GM19025 (cell line): ENCODE measurements around the gene RIMS1.
"Not testable (repeated sequence)": the region's sequence is repeated elsewhere in the genome, so short reads cannot be mapped to it uniquely, and the experiment has no call there.

Experiments used
- ATAC-seq: cut with Tn5 transposase; IDR thresholded peaks from one replicate; pipeline ENCODE4 v1.9.1; 2021; ENCODE audit warnings: mild to moderate bottlenecking, low read depth, moderate library complexity; ENCODE audit not compliant: unreplicated experiment

Gene RIMS1

GRCh38 chr6:72296375-72296774, 410.0 kb downstream of the RIMS1 start:
- no peak for ATAC-seq

GRCh38 chr6:72305971-72306370, 419.6 kb downstream of the RIMS1 start:
- ATAC-seq = no peak

DNA sequence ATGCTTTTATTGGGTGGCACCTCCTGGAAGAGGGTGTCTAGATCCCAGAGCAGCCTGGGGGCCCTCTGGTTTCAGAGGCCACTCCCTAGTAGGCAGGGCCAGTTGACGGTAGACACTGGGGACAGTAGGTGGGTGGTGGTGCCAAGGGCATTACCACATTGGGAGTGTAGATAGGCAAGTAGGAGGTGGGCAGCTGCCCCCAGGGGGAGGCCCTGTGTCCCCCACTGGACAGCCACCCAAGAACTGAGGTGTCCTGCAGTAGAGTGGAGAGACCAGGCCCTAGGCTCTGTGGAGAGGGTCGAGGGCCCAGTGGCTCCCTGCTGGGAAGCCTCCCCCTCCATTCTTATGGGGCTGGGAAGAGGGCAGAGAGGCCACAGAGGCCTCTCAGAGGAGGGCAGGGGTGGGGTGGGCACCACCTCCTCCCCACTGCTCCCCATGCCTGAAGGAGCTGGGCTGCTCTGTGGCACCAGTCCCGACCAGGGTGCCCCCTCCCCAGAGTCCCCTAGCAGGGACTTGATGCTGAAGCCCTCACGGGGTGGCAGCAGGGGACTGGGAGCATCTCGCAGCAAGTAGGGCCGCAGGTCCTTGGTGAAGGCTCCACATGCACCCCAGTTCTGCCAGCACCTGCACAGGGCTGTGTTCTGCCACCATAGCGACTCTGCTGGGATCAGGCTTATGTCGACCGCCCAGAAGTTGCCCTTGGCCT, 430.5 kb downstream of the RIMS1 start:
- no peak for ATAC-seq

DNA sequence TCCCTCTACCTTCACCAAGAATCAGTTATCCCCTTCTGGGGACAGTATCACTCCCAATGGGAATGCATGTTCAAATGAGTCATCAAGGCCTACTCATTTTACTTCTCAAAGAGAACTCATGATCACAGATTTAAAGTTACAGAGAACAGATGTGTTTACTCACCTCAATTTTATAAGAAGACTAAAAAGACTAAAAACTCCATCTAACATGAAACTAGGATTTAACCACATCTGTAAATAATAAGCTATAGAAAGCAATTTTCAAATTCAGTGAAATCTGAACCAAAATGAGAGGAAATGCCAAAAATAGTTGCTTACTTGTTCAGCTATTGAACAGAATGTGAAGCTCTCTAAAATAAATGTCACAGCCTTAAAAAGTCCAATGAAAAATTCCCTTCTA, 435.4 kb downstream of the RIMS1 start:
- no peak for ATAC-seq

DNA sequence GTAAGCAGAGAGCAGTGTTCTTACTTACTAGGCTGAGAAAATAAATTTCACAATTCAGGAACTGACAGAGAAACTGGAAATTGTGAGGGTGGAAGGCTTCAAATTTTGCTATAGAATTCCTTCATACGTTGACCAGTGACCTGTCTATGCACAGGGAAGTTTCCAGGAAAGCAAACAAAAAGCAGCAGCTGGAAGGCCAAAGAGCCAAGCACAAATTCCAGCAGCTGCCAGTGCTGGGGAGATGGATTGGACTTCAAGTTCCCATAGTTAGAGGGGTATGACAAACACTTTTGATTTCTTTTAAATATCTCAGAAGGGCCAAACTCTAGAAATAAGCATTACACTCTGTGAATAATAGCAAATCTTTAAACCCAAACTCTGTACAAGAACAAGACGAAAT, 436.4 kb downstream of the RIMS1 start:
- ATAC-seq = no peak

GRCh38 chr6:72324591-72324990, 438.2 kb downstream of the RIMS1 start:
- no peak for ATAC-seq

DNA sequence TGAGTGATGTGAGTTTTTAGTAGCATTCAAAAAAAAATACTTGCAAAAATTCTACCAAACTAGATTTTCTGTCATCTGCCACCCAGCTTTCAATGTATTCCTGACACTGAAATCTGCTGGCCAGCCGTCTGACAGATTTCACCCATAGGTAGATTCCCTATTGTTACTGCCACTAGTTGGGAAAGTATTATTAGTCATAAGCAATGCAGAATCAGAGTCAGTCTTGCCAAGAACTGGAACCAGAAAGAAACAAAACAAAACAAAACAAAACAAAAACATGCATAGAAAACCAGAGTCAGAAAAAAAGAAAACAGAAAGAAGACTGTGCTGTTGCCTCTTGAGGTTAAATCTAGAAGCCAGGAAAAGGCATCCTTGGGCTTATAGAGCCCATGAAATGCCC, 442.4 kb downstream of the RIMS1 start:
- no peak for ATAC-seq

DNA sequence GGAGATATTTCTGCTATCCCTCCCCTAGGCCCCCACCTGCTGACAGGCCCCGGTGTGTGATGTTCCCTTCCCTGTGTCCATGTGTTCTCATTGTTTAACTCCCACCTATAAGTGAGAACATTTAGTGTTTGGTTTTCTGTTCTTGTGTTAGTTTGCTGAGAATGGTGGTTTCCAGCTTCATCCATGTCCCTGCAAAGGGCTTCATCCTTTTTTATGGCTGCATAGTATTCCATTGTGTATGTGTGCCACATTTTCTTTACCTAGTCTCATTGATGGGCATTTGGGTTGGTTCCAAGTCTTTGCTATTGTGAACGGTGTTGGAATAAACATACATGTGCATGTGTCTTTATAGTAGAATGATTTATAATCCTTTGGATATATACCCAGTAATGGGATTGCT, 448.9 kb downstream of the RIMS1 start:
- not testable (repeated sequence) for ATAC-seq

DNA sequence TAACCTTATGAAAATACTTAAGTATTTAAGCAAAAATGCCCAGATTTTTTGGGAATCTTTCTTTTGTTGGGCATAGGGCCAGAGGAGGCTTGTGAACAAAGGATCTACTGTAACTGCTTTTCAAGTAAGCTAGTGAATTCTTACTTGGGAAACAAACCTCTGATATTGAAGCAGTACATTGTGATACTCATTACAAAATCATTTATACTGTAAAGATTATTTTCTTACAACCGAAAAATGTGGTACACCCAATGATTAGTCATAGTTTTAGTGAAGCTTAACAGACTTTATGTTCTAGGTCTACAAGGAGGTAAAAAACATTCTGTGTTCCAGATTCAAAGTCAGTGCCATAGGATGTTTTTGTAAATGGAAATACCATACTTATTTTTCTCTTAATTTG, 462.6 kb downstream of the RIMS1 start:
- no peak for ATAC-seq

- ATAC-seq = no peak
Measured at GRCh38 chr6:72350296-72350881, 464.0 kb downstream of the RIMS1 start.

DNA sequence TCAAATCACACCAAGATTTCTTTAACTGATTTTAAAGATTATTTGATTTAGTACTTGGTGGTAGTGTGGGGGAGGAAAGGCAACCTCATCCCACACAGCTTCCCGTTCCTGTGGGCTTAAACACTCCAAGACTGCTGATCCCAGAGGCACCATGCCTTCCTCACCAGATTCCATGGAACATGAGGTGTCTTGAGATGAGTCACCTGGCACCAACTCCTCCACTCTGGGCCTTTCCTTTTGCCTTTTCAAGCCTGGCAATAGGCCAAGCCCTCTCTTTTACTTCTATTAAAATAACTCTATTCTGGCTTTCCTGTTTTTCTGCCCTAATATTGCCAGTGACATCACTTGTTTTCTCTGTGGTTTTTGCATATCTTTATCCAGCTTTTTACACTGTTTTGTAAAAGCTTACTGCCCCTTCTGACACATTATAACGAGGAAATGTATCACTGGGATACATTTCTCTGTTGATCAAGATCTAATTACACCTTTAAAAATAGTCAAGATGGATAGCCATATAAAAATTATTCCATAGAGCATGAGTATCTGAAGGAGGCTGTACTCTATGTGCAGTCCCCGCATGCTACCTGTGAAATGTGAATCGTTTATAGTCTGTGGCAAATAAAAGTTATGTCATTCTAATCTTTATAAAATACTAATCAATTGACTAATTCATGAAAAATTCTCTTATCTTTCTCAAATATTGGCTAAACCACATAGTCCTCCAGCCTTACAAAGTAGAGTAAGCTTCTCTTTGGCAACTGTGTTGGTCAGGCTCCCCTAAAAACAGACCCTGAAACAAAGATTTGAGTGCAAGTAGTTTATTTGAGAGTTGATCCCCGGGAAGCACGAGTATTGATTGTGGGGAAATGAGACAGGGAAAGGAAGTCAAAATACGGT, 477.7 kb downstream of the RIMS1 start:
- ATAC-seq = no peak

- no peak for ATAC-seq
Measured at GRCh38 chr6:72365773-72366172, 479.4 kb downstream of the RIMS1 start.

DNA sequence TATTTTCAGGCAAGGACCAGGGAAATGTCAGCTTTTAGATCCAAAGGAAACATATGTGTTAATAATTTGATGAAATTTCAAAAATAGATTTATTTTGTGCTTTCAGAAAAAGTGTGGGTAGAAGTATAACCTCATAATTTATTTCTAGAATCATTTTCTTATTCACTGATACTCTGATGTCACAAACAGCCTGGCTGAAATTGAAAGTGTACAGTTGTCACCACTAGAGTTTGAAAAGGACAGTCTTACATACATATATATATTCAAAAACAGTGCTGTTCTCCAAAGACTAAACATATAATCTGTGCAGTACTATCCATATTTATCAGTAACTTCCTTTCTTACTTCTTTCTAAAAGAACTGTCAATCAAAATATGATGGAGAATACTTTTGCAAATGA, 481.1 kb downstream of the RIMS1 start:
- ATAC-seq = no peak

GRCh38 chr6:72371473-72371872, 485.1 kb downstream of the RIMS1 start:
- no peak for ATAC-seq

GRCh38 chr6:72374172-72374571, 487.8 kb downstream of the RIMS1 start:
- no peak for ATAC-seq

DNA sequence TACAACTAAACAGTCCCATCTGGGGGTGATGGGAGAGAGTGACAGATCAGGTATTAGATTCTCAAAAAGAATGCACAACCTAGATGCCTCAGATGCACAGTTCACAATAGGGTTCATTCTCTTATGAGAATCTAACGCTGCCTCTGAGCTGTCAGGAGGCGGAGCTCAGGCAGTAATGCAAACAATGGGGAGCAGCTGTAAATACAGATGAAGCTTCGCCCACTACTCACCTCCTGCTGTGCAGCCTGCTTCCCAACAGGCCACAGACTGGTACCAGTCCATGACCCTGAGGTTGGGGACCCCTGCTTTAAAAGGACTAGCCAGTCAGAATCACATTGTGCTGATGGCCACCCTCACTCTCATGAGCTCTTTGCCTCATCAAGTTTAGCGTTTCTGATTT, 488.5 kb downstream of the RIMS1 start:
- no peak for ATAC-seq

DNA sequence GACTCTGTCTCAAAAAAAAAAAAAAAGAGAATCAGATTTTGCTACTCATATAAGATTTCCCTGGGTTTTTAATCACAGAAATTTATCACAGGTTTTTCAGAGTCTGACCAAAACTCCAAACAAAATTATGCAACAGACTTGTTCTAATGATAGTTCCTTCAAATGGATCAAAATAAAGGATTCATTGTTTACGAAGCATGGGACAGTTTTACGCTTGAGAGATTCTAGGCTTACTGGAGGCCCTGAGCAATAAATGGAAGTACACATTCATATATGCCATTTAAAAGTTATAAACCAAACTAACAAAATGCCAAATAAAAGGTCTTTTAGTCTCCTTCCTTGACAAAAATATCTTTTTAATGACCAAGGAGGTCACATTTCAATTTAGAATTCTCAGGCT, 490.4 kb downstream of the RIMS1 start:
- no peak for ATAC-seq

GRCh38 chr6:72381076-72381475, 494.7 kb downstream of the RIMS1 start:
- no peak for ATAC-seq

- peak; percentile 95 for ATAC-seq
Measured at GRCh38 chr6:72382602-72383529, 496.5 kb downstream of the RIMS1 start.

- ATAC-seq = no peak
Measured at GRCh38 chr6:72386324-72386723, 500.0 kb downstream of the RIMS1 start.
